ENCODE results near the gene MBTD1.

MBTD1 gene

DNA sequence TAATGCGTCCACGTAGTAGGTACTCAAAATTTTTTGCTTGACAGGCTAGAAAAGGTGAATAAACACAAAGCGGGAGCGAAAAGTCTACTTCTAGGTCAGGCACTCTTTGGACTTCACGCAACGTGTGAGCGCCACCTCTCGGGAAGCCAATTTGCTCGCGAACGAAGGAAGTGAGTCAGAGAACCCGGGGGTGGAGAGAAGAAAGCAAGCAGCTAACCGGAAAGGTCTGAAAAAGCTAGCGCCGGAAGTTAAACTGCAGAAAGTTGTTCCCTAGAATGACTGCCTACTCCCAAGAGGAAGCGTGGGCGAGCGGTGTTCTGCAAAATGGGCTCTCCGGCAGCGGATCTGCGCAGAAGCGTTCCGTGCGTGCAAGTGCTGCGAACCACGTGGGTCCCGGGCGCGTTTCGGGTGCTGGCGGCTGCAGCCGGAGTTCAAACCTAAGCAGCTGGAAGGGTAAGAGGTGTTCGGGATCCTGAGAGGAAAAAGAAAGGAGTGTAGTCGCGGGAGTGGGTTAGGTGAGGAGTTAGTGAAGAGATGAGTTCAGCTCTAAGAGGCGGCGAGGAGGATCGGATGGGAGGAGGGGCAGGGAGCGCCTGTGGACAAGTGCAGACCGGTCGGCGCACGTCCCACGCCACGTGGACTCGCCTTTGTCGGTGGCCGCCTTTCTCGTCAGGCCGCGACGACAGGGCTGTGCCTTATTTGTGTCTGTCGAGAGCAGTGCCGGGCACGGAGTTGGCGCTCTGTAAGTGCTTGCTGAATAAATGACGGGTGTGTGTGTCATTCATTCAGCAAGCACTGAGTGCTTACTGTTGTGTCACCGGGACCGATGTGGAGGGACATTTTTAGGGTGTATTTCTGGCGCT lies 106.4 kb downstream of the MBTD1 start, which contains the start of gene NME1:
TSS of gene NME1 (plus strand) at position 350 of the 863 bp plus-strand sequence. CDS start 2,096 bp downstream, outside the sequence.
- in situ Hi-C loops (cut with HindIII; ENCODE audit: low sequenced_read_pairs), result no loop called here

DNA sequence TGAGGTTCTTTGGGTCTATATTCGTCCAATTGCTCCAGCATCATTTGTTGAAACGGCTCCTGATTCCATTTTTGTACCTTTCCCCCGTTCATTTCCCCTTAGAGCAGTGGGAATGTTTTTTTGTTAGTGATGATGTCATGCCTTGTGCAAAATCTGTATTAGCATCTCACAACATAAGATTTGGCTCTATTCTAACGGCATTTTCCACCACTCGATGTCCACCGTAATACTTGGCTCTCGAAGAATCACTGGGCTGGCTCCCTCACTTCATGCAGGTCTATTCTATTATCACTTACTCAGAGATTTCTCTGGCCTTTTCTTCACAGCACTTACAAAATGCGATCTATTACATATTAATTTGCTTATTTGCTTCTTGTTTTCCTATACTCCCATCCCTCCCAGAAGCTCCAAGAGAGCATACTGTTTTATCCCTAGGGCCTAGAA lies 107.1 kb downstream of the MBTD1 start:
- in situ Hi-C loops (cut with HindIII; ENCODE audit: low sequenced_read_pairs), result no loop called here

DNA sequence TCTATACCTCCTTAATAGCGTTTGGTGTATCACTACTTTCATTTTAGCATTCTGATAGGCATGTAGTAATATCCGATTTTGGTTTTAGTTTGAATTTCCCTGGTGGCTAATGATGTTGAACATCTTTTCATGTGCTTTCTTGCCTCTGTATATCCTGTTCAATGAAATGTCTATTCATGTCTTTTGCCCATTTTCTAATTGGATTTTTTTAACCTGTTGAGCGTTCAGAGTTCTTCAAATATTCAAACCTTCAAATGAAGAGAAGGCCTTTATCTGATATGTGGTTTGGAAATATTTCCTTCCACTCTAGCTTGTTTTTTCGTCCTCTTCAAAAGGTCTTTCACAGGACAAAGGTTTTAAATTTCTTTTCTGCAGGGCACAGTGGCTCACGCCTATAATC lies 108.9 kb downstream of the MBTD1 start:
- in situ Hi-C loops (cut with HindIII; ENCODE audit: low sequenced_read_pairs), result no loop called here

DNA sequence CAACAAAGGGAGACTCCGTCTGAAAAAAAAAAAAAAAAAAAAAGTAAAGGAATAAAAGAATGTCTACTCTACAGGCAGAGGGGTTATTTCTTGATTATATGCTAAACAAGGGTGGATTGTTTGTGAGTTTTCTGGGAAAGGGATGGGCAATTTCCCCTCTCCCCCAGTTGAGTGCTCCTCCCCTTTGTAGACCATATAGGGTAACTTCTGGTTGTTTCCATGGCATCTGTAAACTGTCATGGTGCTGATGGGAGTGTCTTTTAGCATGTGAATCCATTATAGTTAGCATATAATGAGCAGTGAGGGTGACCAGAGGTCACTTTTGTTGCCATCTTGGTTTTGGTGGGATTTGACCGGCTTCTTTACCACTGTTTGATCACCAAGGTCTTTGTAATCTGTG lies 110.7 kb downstream of the MBTD1 start:
- in situ Hi-C loops (cut with HindIII; ENCODE audit: low sequenced_read_pairs), result no loop called here

DNA sequence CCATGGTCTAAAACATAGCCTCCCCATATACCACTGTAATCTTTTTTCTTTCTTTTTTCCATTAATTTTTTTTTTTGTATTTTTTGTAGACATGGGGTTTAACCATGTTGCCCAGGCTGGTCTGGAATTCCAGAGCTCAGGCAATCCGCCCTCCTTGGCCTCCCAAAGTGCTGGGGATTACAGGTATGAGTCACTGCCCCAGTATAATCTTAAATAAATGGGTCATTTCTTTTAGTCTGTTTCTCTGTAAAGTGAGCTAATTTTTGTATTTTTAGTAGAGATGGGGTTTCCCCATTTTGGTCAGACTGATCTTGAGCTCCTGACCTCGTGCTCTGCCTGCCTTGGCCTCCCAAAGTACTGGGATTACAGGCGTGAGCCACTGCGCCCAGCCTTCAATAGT lies 112.2 kb downstream of the MBTD1 start:
- in situ Hi-C loops (cut with HindIII; ENCODE audit: low sequenced_read_pairs), result no loop called here

DNA sequence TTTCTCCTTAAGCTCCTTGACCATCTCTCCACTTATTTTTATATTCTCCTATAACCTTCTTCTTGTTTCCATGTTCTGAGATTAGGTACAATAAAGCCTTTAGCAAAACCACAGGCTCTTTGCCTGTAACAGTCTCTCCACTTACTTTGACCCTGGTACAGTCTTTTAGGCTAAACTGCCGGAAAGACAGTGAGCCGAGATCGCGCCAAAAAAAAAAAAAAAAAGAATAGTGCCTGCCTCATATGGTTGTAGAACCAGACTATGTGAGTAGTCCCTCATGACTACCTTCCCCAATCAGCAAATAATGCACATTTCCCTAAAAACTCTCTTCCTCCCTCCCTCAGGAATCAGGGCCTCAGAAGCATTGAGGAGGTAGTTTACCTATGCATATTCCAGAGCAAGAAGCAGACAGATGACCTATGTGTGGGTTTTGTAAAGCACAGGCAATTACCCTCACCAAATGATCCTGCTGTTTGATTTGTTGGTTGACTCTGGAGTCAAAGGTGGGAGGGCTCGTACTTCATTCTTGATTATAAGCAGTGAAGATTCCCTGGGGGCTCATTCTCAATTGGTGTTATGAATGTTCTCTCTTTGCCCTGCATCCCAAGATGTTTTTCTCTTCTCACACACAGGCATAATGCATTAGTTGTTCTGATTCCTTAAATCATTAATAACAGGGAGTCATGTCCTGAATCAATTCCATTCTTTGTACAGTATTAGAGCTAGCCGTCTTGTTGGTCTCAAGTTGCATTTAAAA lies 115.4 kb downstream of the MBTD1 start:
- in situ Hi-C loops (cut with HindIII; ENCODE audit: low sequenced_read_pairs), result no loop called here

DNA sequence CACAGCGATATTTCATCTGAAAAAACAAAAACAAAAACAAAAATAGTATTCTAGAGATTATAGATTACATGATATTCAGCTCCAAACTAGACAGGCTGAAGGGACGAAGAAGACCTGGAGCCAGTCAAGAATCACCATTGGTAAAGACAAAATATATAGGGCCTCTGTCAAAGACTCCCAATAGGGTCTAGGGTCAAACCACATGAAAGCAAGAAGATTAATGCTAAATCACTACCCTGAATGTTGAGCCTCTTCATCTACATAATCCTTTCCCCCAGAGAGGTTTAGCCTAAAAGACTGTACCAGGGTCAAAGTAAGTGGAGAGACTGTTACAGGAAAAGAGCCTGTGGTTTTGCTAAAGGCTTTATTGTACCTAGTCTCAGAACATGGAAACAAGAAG lies 117.3 kb downstream of the MBTD1 start:
- in situ Hi-C loops (cut with HindIII; ENCODE audit: low sequenced_read_pairs), result no loop called here

DNA sequence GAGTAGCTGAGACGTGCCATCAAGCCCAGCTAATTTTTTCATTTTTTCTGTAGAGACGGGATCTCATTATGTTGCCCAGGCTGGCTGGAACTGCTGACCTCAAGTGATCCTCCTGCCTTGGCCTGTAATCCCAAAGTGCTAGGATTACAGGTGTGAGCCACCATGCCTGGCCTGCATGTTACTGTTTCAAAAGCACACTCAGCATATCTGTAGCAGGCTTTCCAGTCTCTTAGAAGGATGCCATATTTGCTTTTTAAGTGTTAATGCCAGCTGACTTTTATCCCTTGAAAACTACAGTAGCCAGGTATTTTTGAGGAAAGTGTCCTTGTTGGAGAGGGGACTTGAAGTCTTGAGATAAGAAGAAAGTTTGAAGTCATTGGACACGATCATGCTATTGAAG lies 123.9 kb downstream of the MBTD1 start:
- in situ Hi-C loops (cut with HindIII; ENCODE audit: low sequenced_read_pairs), result no loop called here

DNA sequence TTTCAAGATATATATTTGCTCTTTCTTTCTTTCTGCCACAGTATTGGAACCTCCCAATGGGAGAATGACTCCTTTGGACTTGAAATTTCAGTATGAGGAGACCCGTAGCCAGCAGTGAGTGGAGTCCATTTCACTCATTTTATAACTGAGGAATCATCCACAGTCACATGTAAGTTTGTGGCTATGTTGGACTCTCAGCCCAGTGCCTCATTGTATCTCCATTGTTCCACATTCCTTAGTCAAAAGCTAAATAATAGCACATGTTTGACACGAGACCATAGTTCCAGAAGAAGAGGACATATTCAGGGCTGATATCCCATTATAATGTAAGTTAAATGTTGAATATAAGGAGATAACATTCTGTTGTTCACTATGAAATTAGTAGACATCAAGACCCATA lies 126.5 kb downstream of the MBTD1 start:
- in situ Hi-C loops (cut with HindIII; ENCODE audit: low sequenced_read_pairs), result no loop called here

DNA sequence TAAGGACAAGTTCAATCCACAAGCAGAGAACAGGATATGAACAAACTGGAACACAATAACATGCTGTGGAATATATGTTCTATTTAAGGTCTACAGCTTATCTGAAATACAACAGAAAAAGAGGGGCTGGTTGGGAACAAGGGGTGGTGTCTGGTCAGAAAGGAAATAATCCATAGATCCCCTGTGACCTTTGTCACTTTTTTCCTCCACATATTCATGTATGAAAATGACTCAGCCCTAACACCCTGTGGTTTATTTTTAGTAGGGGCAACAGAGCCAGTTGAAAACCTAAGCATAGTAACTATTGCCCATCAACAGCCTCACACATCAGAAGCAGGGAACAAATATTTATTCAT lies 126.9 kb downstream of the MBTD1 start:
- in situ Hi-C loops (cut with HindIII; ENCODE audit: low sequenced_read_pairs), result no loop called here

DNA sequence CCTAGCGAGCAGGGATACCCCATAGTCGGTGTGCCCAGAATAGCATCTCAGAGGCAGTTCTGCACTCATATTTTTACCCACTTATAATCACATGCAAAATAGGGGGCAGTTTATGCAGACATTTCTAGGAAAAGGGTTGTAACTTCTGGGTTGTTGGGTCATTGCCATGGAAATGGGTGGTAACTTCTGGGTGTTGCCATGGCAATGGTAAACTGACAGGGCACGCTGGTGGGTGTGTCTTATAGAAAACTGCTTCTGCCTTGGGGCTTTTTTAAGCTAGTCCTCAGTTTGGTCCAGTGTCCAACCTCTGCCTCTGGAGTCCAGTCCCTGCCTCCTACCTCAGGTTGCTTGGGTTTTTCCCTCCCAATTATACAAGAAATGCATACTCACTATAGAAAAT lies 131.8 kb downstream of the MBTD1 start:
- in situ Hi-C loops (cut with HindIII; ENCODE audit: low sequenced_read_pairs), result no loop called here

All from endothelial cell of hepatic sinusoid (primary cell).